ENCODE results near the gene FAM20B.
A peak's percentile ranks its signal among the peaks of the same experiment; 100 is the strongest.

Gene FAM20B

DNA sequence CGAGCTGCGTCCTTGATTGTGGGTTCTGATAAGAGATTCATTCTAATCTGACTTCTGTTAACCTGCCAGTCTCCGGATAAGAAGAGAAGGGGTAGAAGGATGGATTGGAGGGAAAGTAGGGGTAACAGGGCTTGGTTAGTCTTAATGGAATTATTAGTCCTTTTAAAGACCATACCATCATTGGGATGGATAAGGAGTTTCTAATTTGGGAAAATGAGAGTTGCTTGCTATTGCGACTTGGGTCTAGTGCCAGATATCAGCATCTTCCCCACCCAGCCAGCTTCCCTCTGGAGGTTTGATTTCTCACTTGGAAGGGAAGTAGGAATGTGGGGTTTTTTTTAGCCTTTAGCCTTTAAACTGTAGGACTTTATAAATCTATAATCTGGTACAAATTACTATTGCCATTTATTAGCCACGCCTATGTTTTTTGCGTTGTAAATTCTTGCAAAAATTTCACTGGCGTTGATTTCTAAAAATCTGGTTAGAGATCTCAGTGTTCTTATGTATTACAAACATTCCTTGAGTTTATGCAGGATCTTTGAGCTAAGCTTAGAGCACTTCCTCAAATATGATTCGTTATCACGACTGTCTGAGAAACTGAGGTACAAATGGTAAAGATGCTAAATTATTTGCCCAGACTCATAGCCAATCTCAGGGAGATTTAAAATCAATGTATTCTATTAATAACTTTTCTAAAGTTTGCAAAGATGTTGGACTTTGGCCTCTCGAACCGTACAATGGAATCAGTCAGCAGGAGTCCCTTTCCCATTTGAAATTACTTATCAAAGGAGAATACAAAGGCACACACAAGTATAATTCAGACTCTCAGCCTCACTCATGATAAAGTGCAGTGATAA is 1.3 kb downstream of the FAM20B start:
- no peak for DNase-seq (ENCODE audit: low read depth, low spot score)
- CTCF ChIA-PET, result interaction anchor here (1.0 to 4.2 kb wide), 3 partner anchors 9 to 52 kb away, joined by 3 to 16 read pairs (median 3); no protein-coding TSS in a partner anchor

DNA sequence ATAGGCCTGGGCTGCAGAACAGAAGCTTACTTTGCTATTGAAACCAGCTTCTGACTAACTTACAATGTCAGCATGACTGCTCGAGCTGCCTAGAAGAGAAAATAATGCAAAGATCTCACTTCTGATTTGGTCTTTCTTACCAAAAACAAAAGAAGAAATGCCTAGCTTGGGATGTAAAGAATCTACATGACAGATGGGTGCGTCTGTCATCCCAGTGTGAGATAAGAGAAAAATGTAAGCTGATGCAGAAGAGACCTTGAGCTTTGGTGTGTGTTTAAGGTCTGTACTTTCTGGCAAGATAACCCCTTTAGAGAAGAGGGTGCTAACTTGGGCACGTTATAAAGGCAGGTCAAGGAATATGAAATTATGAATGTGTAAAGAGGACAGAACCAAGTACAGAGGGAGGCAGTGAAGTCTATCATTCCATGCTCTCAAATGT is 3.6 kb downstream of the FAM20B start:
- ChIA-PET POLR2A (interaction anchor here (0.6 kb wide), 1 partner anchor 8 kb away, joined by 3 read pairs; no protein-coding TSS in a partner anchor), CTCF (interaction anchor here (0.8 to 4.2 kb wide), 3 partner anchors 12 to 51 kb away, joined by 3 to 16 read pairs (median 5); no protein-coding TSS in a partner anchor)
- DNase-seq (ENCODE audit: low read depth, low spot score), result no peak
- TF ChIP-seq, protein P1, sequence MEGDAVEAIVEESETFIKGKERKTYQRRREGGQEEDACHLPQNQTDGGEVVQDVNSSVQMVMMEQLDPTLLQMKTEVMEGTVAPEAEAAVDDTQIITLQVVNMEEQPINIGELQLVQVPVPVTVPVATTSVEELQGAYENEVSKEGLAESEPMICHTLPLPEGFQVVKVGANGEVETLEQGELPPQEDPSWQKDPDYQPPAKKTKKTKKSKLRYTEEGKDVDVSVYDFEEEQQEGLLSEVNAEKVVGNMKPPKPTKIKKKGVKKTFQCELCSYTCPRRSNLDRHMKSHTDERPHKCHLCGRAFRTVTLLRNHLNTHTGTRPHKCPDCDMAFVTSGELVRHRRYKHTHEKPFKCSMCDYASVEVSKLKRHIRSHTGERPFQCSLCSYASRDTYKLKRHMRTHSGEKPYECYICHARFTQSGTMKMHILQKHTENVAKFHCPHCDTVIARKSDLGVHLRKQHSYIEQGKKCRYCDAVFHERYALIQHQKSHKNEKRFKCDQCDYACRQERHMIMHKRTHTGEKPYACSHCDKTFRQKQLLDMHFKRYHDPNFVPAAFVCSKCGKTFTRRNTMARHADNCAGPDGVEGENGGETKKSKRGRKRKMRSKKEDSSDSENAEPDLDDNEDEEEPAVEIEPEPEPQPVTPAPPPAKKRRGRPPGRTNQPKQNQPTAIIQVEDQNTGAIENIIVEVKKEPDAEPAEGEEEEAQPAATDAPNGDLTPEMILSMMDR (IDR thresholded peaks at IDR 0.05; ENCODE audit: insufficient read depth, low read length, missing control alignments), result no peak
- H3K4me3 ChIP-seq (ENCODE audit: low read depth, low read length), result no peak overlapping the region

More for the DNA sequence above, 1.3 kb downstream of the FAM20B start:
- TF ChIP-seq, protein P1 (IDR thresholded peaks at IDR 0.05; ENCODE audit: insufficient read depth, low read length, missing control alignments), result no peak
- POLR2A ChIA-PET, result no interaction called here
- H3K4me3 ChIP-seq (ENCODE audit: low read depth, low read length), result peak overlapping the region; percentile 81

DNA sequence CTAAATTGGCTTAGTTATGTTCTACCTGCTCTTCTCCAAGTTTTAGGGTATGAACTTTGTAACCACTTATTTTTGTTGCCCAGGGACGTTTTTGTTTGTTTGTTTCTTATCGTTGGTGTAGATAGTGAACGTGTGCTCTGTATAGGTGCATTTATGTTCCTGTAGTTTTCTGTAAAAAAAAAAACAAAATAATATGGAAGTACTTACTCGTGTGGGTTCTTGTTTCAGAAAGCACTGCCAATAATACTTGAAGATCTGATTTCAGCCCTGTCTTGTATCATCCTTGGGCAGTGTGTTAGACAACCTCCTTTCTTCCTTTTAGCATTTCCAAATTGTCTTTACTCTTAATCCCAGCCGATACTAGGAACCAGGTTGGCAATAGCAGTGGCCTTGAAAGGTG is 4.4 kb downstream of the FAM20B start:
- ChIA-PET POLR2A (interaction anchor here (0.6 kb wide), 1 partner anchor 8 kb away, joined by 3 read pairs; no protein-coding TSS in a partner anchor), CTCF (interaction anchor here (1.3 to 4.2 kb wide), 2 partner anchors 27 to 50 kb away, joined by 5 to 16 read pairs; no protein-coding TSS in a partner anchor)
- no peak overlapping the region for H3K4me3 ChIP-seq (ENCODE audit: low read depth, low read length)
- DNase-seq (ENCODE audit: low read depth, low spot score), result no peak
- TF ChIP-seq, protein P1 (IDR thresholded peaks at IDR 0.05; ENCODE audit: insufficient read depth, low read length, missing control alignments), result no peak

DNA sequence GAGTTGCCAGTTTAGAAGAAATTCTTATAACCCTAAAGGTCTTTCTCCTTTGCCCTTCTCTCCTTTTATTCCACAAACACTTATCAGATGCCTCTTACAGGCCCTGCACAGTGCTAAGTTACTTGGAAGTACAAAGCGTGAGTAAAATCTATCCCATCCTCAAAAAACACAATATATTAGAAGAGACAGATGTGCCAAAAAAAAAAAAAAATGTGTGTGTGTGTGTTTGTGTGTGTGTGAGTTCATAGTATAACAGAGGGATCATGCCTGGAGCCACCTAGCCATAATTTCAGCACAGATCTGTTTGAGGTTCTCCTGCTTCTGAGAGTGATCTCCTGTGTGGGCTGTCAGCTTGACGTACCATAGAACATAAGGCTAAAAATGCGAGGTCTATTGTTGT is 5.0 kb downstream of the FAM20B start:
- POLR2A ChIA-PET, result interaction anchor here (0.5 kb wide), 1 partner anchor 26 kb away, joined by 3 read pairs; no protein-coding TSS in a partner anchor
- CTCF ChIA-PET, result interaction anchor here (2.5 kb wide), 1 partner anchor 488 kb away, joined by 6 read pairs; no protein-coding TSS in a partner anchor
- no peak for DNase-seq (ENCODE audit: low read depth, low spot score)
- H3K4me3 ChIP-seq (ENCODE audit: low read depth, low read length), result no peak overlapping the region
- TF ChIP-seq, protein P1 (IDR thresholded peaks at IDR 0.05; ENCODE audit: insufficient read depth, low read length, missing control alignments), result no peak

DNA sequence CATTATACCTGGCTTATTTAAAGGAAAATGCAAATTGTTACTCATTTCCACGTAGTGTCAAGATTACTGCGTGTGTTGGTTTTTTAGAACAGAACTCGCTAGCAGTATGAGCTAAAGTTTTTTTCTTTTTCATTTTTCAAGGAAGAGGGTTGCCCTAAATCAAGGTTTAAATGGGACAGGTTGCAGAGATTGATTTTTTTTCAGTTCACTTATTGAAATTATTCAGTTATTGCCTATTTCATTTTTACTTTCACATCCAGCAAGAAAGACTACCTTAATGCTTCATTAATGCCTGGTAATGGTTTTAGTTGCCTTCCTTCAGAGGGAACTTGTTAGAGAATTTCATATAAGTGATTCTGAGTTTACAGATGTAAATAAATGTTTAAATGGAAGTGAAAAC is 5.6 kb downstream of the FAM20B start:
- TF ChIP-seq, protein P1 (IDR thresholded peaks at IDR 0.05; ENCODE audit: insufficient read depth, low read length, missing control alignments), result no peak
- POLR2A ChIA-PET, result no interaction called here
- CTCF ChIA-PET, result interaction anchor here (2.5 kb wide), 1 partner anchor 489 kb away, joined by 6 read pairs; no protein-coding TSS in a partner anchor
- H3K4me3 ChIP-seq (ENCODE audit: low read depth, low read length), result no peak overlapping the region
- no peak for DNase-seq (ENCODE audit: low read depth, low spot score)
